OCI-LY1 (cell line): ENCODE measurements around the gene SPATS2L.

Experiments
- H2AFZ ChIP-seq: fragments of 200-600 bp; sonication (generic), shearing (Covaris generic); 2 replicates; pipeline ENCODE4 v1.6.0; 2014; ENCODE audit warnings: antibody characterized with exemption, mild to moderate bottlenecking, low read length
- H3F3A ChIP-seq: fragments of 200-600 bp; sonication (generic), shearing (Covaris generic); 2 replicates; pipeline ENCODE4 v1.6.0; 2014; ENCODE audit warnings: mild to moderate bottlenecking, antibody characterized with exemption, low read length, moderate library complexity; ENCODE audit not compliant: insufficient read depth
- H3K27ac ChIP-seq: fragments of 200-600 bp; sonication (generic); 2 replicates; pipeline ENCODE4 v1.5.1; 2014; ENCODE audit warnings: low read length, mixed run types, mild to moderate bottlenecking, low read depth; ENCODE audit not compliant: poor library complexity, severe bottlenecking
- H3K27me3 ChIP-seq: fragments of 200-600 bp; sonication (generic); 2 replicates; pipeline ENCODE4 v1.6.0; 2014; ENCODE audit warnings: antibody characterized with exemption, mild to moderate bottlenecking, low read length, moderate library complexity; ENCODE audit not compliant: insufficient read depth
- H3K36me3 ChIP-seq: fragments of 200-600 bp; sonication (generic); 2 replicates; pipeline ENCODE4 v1.6.1; 2014; ENCODE audit warnings: mild to moderate bottlenecking, antibody characterized with exemption, low read length, moderate library complexity, mixed read lengths; ENCODE audit not compliant: insufficient read depth
- H3K4me1 ChIP-seq: fragments of 200-600 bp; sonication (generic); 2 replicates; pipeline ENCODE4 v1.5.1; 2014; ENCODE audit warnings: mild to moderate bottlenecking, low read length, moderate library complexity; ENCODE audit not compliant: insufficient read depth, severe bottlenecking
- H3K4me2 ChIP-seq: fragments of 200-600 bp; sonication (generic), shearing (Covaris generic); 2 replicates; pipeline ENCODE4 v1.6.1; 2014; ENCODE audit warnings: low read length
- H3K4me3 ChIP-seq: fragments of 200-600 bp; sonication (generic); 2 replicates; pipeline ENCODE4 v1.5.1; 2014; ENCODE audit warnings: low read length, low read depth, mild to moderate bottlenecking, mixed read lengths; ENCODE audit not compliant: poor library complexity, severe bottlenecking
- H3K79me2 ChIP-seq: fragments of 200-600 bp; shearing (Covaris generic); 2 replicates; pipeline ENCODE4 v1.6.1; 2016; ENCODE audit warnings: mixed run types, low read length, mixed read lengths; ENCODE audit not compliant: insufficient read depth
- H3K9ac ChIP-seq: fragments of 200-600 bp; sonication (generic), shearing (Covaris generic); 2 replicates; pipeline ENCODE4 v1.6.1; 2014; ENCODE audit warnings: mild to moderate bottlenecking, low read length, mixed read lengths
- H3K9me2 ChIP-seq: fragments of 200-600 bp; sonication (generic), shearing (Covaris generic); 2 replicates; pipeline ENCODE4 v1.6.1; 2014; ENCODE audit warnings: low read depth, mild to moderate bottlenecking, low read length, mixed read lengths
- H3K9me3 ChIP-seq: fragments of 200-600 bp; shearing (Covaris generic); 2 replicates; pipeline ENCODE4 v1.6.1; 2014; ENCODE audit warnings: low read length, mixed read lengths
- H4K20me1 ChIP-seq: fragments of 200-600 bp; sonication (generic), shearing (Covaris generic); 2 replicates; pipeline ENCODE4 v1.6.0; 2016; ENCODE audit warnings: mild to moderate bottlenecking, low read length; ENCODE audit not compliant: insufficient read depth
- EZH2 ChIP-seq: fragments of 200-600 bp; sonication (generic), shearing (Covaris generic); IDR thresholded peaks from 2 replicates; pipeline ENCODE4 v1.8.0; 2017; ENCODE audit warnings: borderline replicate concordance, mixed run types, mild to moderate bottlenecking, antibody characterized with exemption, low read length, moderate library complexity, mixed read lengths
- TF ChIP-seq, protein P1 (sequence below): fragments of 200-600 bp; sonication (generic), shearing (Covaris generic); IDR thresholded peaks from 2 replicates; pipeline ENCODE4 v1.5.1; 2017; ENCODE audit warnings: mild to moderate bottlenecking, antibody characterized with exemption, low read length, moderate library complexity, mixed read lengths

Gene SPATS2L

DNA sequence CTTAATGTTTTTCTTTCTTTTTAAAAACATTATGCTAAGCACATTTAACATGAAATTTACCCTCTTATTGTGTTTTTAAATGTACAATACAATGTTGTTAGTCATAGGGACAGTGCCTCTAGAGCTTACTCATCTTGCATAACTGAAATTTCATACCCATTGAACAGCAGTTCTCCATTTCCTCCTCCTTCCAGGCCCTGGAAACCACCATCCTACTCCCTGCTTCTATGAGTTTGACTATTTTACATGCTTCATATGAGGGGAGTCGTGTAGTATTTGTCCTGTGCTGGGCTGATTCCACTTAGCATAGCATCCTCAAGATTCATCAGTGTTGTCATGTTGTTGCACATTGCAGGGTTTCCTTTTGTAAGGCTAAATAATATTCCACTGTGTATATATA is 92.6 kb downstream of the SPATS2L start:
- Histone ChIP-seq H3K27me3 (no peaks in the 10 kb centered on the region), H3K9me3 (no peaks in the 10 kb centered on the region), H3K4me1 (no peaks in the 10 kb centered on the region), H3K9ac (no peak overlapping the region), H3K27ac (no peak overlapping the region), H3K79me2 (no peaks in the 10 kb centered on the region), H4K20me1 (no peaks in the 10 kb centered on the region), H3F3A (no peaks in the 10 kb centered on the region), H2AFZ (no peak overlapping the region), H3K4me3 (no peak overlapping the region), H3K36me3 (no peaks in the 10 kb centered on the region), H3K9me2 (no peaks in the 10 kb centered on the region), H3K4me2 (no peak overlapping the region)
- TF ChIP-seq EZH2: no peak

DNA sequence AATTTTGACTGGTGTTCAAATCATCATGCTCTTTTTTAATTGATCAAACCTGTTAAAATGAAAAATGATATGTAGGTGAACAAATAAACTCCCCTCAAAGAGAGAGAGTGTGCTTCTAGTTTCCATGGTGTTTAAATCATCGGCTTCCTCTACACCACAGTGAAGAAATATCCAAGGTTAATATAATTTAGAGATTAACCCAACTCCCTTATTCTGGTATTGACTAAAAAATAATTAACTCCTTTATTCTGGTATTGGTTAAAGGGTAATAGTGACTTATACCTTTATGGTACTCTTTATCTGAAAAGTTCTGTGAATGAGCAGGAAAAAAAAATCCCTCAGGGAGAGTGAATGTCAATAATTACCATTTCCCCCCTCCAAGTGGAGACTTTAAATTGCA is 93.1 kb downstream of the SPATS2L start:
- Histone ChIP-seq H3K36me3 (no peaks in the 10 kb centered on the region), H3K4me1 (no peaks in the 10 kb centered on the region), H4K20me1 (no peaks in the 10 kb centered on the region), H2AFZ (no peak overlapping the region), H3K9ac (no peak overlapping the region), H3K9me2 (no peaks in the 10 kb centered on the region), H3K4me2 (no peak overlapping the region), H3F3A (no peaks in the 10 kb centered on the region), H3K4me3 (no peak overlapping the region), H3K27me3 (no peaks in the 10 kb centered on the region), H3K79me2 (no peaks in the 10 kb centered on the region), H3K9me3 (no peaks in the 10 kb centered on the region), H3K27ac (no peak overlapping the region)
- TF ChIP-seq, protein P1, sequence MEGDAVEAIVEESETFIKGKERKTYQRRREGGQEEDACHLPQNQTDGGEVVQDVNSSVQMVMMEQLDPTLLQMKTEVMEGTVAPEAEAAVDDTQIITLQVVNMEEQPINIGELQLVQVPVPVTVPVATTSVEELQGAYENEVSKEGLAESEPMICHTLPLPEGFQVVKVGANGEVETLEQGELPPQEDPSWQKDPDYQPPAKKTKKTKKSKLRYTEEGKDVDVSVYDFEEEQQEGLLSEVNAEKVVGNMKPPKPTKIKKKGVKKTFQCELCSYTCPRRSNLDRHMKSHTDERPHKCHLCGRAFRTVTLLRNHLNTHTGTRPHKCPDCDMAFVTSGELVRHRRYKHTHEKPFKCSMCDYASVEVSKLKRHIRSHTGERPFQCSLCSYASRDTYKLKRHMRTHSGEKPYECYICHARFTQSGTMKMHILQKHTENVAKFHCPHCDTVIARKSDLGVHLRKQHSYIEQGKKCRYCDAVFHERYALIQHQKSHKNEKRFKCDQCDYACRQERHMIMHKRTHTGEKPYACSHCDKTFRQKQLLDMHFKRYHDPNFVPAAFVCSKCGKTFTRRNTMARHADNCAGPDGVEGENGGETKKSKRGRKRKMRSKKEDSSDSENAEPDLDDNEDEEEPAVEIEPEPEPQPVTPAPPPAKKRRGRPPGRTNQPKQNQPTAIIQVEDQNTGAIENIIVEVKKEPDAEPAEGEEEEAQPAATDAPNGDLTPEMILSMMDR: no peak
- TF ChIP-seq EZH2: no peak

DNA sequence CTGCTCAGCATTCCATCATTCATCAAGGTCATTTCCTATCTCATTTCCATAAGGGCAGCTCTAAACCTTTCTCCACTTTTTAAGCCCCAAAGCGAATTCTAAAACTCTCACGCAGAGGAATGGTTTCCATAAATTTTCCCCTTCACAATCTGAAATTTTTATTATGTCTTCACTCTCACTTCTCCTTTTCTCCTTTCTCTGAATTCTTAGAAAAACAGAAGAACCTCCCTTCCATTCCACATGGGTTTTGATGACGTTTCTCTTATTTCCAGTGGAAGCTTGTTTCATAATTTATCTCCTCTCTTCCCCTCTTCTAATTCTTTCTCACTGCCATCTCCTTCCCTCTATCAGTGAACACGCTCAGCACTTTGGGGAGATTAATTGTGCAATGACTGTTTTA is 97.3 kb downstream of the SPATS2L start:
- Histone ChIP-seq H3K27me3 (no peaks in the 10 kb centered on the region), H2AFZ (no peak overlapping the region), H3K9ac (no peak overlapping the region), H3K4me3 (no peak overlapping the region), H3K9me2 (no peaks in the 10 kb centered on the region), H3K9me3 (no peaks in the 10 kb centered on the region), H3K36me3 (no peaks in the 10 kb centered on the region), H3K79me2 (no peaks in the 10 kb centered on the region), H3F3A (no peaks in the 10 kb centered on the region), H3K27ac (no peak overlapping the region), H3K4me1 (no peaks in the 10 kb centered on the region), H4K20me1 (no peaks in the 10 kb centered on the region), H3K4me2 (no peak overlapping the region)
- TF ChIP-seq, protein P1: no peak
- no peak for TF ChIP-seq EZH2

DNA sequence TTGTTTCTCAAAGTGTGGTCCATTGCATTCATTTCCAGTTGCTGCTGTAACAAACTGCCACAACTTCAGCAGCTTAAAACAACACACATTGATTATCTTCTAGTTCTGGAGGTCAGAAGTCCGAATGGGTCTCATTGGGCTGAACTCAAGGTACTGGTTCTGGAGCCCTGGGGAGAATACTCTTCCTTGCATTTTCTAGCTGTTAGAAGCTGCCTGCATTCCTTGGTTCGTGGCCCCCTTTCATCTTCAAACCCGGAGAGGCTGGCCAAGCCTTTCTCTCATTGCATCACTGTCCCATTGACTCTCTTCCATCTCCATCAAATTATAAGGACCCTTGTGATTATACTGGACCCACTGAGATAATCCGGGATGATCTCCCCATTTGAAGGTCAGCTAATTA is 98.1 kb downstream of the SPATS2L start:
- H3K4me1 ChIP-seq: no peaks in the 10 kb centered on the region
- no peaks in the 10 kb centered on the region for H3K9me3 ChIP-seq
- no peak for TF ChIP-seq EZH2
- TF ChIP-seq, protein P1: no peak
- H3K27ac ChIP-seq: no peak overlapping the region
- H3F3A ChIP-seq: no peaks in the 10 kb centered on the region
- no peaks in the 10 kb centered on the region for H4K20me1 ChIP-seq
- H3K9me2 ChIP-seq: no peaks in the 10 kb centered on the region
- no peaks in the 10 kb centered on the region for H3K27me3 ChIP-seq
- no peaks in the 10 kb centered on the region for H3K79me2 ChIP-seq
- no peak overlapping the region for H3K4me3 ChIP-seq
- H3K4me2 ChIP-seq: no peak overlapping the region
- H3K36me3 ChIP-seq: no peaks in the 10 kb centered on the region
- no peak overlapping the region for H2AFZ ChIP-seq
- no peak overlapping the region for H3K9ac ChIP-seq
